SK-N-SH treated with all-trans-retinoic acid at 6 μM for 48 hours (cell line): Measurements from ENCODE around the gene POLD1.

Source experiments
- ATAC-seq: fragments of 200-7000 bp; cut with Tn5 transposase; 3 replicates; pipeline ENCODE4 v1.9.1; 2020; ENCODE audit warnings: mild to moderate bottlenecking, moderate library complexity
- ARNTL ChIP-seq: fragments of 450-650 bp; formaldehyde crosslinking; IDR thresholded peaks from 2 replicates; pipeline ENCODE4 v1.5.0; 2020; ENCODE audit warnings: low read depth, mild to moderate bottlenecking, moderate library complexity, borderline replicate concordance
- BACH2 ChIP-seq: fragments of 250-450 bp; sonication (Bioruptor Pico); IDR thresholded peaks from 2 replicates; pipeline ENCODE4 v1.9.0; 2021; ENCODE audit warnings: mild to moderate bottlenecking, borderline replicate concordance
- CSDC2 ChIP-seq: fragments of 250-450 bp; sonication (Bioruptor Pico); IDR thresholded peaks from 2 replicates; pipeline ENCODE4 v1.5.0; 2020; ENCODE audit warnings: mild to moderate bottlenecking, moderate library complexity
- ESRRG ChIP-seq: fragments of 250-450 bp; sonication (Bioruptor Pico); IDR thresholded peaks from 2 replicates; pipeline ENCODE4 v1.6.1; 2021; ENCODE audit warnings: mild to moderate bottlenecking
- GLIS3 ChIP-seq: fragments of 250-450 bp; sonication (Bioruptor Pico); IDR thresholded peaks from 2 replicates; pipeline ENCODE4 v1.5.0; 2020; ENCODE audit warnings: mild to moderate bottlenecking, moderate library complexity
- ISL1 ChIP-seq: fragments of 250-450 bp; sonication (Bioruptor Pico); IDR thresholded peaks from 2 replicates; pipeline ENCODE4 v2.1.2; 2022; ENCODE audit warnings: mild to moderate bottlenecking, moderate library complexity
- OSR1 ChIP-seq: fragments of 250-450 bp; sonication (Bioruptor Pico); IDR thresholded peaks from 2 replicates; pipeline ENCODE4 v1.8.0; 2022; ENCODE audit warnings: moderate library complexity, mild to moderate bottlenecking, inconsistent platforms
- PPARA ChIP-seq: fragments of 250-450 bp; sonication (Bioruptor Pico); IDR thresholded peaks from 2 replicates; pipeline ENCODE4 v1.5.0; 2020; ENCODE audit warnings: mild to moderate bottlenecking, borderline replicate concordance
- RARB ChIP-seq: fragments of 250-450 bp; sonication (Bioruptor Pico); IDR thresholded peaks from 2 replicates; pipeline ENCODE4 v1.8.0; 2021; ENCODE audit warnings: mild to moderate bottlenecking, moderate library complexity
- SNAI2 ChIP-seq: fragments of 250-450 bp; sonication (Bioruptor Pico); IDR thresholded peaks from 2 replicates; pipeline ENCODE4 v1.5.0; 2020; ENCODE audit warnings: mild to moderate bottlenecking, moderate library complexity
- TCF4 ChIP-seq: fragments of 250-450 bp; sonication (Bioruptor Pico); IDR thresholded peaks from 2 replicates; pipeline ENCODE4 v1.8.0; 2021; ENCODE audit warnings: mild to moderate bottlenecking, moderate library complexity, borderline replicate concordance
- TOX ChIP-seq: fragments of 250-450 bp; sonication (Bioruptor Pico); IDR thresholded peaks from 2 replicates; pipeline ENCODE4 v1.8.0; 2021; ENCODE audit warnings: mild to moderate bottlenecking, moderate library complexity, borderline replicate concordance
- ZC3H10 ChIP-seq: fragments of 250-450 bp; sonication (Bioruptor Pico); IDR thresholded peaks from 2 replicates; pipeline ENCODE4 v1.5.1; 2021; ENCODE audit warnings: mild to moderate bottlenecking, moderate library complexity
- ZFP3 ChIP-seq: fragments of 250-450 bp; sonication (Bioruptor Pico); IDR thresholded peaks from 2 replicates; pipeline ENCODE4 v1.5.0; 2020; ENCODE audit warnings: mild to moderate bottlenecking, moderate library complexity
- ZFP30 ChIP-seq: fragments of 450-650 bp; formaldehyde crosslinking; IDR thresholded peaks from 2 replicates; pipeline ENCODE4 v1.5.0; 2022; ENCODE audit warnings: mild to moderate bottlenecking, moderate library complexity
- ZNF565 ChIP-seq: fragments of 450-650 bp; formaldehyde crosslinking; conservative IDR thresholded peaks from 2 replicates; pipeline ENCODE4 v1.5.0; 2020; ENCODE audit warnings: low read depth, mild to moderate bottlenecking, moderate library complexity
- ZNF70 ChIP-seq: fragments of 450-650 bp; formaldehyde crosslinking; IDR thresholded peaks from 2 replicates; pipeline ENCODE4 v1.5.0; 2020; ENCODE audit warnings: mild to moderate bottlenecking, moderate library complexity
- TF ChIP-seq, protein P1 (sequence below): fragments of 250-450 bp; sonication (Bioruptor Pico); IDR thresholded peaks from 2 replicates; pipeline ENCODE4 v1.5.0; 2020; ENCODE audit warnings: mild to moderate bottlenecking, moderate library complexity
- TF ChIP-seq, protein P2 (sequence below): fragments of 250-450 bp; sonication (Bioruptor Pico); IDR thresholded peaks from 2 replicates; pipeline ENCODE4 v1.8.0; 2021; ENCODE audit warnings: low read depth, mild to moderate bottlenecking, moderate library complexity, borderline replicate concordance
- TF ChIP-seq, protein P3 (sequence below): fragments of 250-450 bp; sonication (Bioruptor Pico); IDR thresholded peaks from 2 replicates; pipeline ENCODE4 v1.5.1; 2020; ENCODE audit warnings: low read depth, mild to moderate bottlenecking, moderate library complexity

POLD1 gene

DNA sequence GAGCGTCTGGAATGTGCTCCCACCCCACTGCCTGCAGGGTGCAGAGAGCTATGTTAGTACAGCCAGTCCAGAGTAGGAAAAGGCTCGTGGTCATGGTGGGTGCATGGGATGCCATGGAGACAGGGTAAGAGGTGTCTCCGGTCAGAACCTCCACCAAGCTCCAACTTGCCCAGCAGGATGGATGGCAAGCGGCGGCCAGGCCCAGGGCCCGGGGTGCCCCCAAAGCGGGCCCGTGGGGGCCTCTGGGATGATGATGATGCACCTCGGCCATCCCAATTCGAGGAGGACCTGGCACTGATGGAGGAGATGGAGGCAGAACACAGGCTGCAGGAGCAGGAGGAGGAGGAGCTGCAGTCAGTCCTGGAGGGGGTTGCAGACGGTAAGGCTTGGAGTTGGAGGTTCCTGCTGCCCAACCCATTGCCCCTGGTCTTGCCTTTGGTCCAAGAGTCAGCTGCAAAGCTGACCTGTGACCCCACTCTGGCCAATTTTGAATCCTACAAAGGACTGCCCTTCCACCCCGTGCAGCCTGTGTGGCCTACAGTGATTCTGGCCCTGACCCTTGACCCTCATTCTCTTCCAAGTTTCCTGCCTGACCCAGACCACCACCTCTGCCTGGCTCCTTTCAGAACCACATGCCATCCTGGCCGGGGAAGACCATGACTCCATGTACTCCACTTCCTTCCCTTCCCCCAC is 14.7 kb downstream of the POLD1 start:
- no peak for ATAC-seq
- TF ChIP-seq RARB (CRISPR knock-in tag) (no peak), ZNF70 (no peak), ISL1 (CRISPR knock-in tag) (no peak), OSR1 (no peak), BACH2 (CRISPR knock-in tag) (no peak), TOX (no peak), PPARA (CRISPR knock-in tag) (no peak), ZC3H10 (no peak), SNAI2 (CRISPR knock-in tag) (no peak), CSDC2 (CRISPR knock-in tag) (no peak), GLIS3 (CRISPR knock-in tag) (no peak), ZFP3 (CRISPR knock-in tag) (no peak), ZNF565 (no peak), TCF4 (no peak), ZFP30 (CRISPR knock-in tag) (no peak)
- TF ChIP-seq, protein P1, sequence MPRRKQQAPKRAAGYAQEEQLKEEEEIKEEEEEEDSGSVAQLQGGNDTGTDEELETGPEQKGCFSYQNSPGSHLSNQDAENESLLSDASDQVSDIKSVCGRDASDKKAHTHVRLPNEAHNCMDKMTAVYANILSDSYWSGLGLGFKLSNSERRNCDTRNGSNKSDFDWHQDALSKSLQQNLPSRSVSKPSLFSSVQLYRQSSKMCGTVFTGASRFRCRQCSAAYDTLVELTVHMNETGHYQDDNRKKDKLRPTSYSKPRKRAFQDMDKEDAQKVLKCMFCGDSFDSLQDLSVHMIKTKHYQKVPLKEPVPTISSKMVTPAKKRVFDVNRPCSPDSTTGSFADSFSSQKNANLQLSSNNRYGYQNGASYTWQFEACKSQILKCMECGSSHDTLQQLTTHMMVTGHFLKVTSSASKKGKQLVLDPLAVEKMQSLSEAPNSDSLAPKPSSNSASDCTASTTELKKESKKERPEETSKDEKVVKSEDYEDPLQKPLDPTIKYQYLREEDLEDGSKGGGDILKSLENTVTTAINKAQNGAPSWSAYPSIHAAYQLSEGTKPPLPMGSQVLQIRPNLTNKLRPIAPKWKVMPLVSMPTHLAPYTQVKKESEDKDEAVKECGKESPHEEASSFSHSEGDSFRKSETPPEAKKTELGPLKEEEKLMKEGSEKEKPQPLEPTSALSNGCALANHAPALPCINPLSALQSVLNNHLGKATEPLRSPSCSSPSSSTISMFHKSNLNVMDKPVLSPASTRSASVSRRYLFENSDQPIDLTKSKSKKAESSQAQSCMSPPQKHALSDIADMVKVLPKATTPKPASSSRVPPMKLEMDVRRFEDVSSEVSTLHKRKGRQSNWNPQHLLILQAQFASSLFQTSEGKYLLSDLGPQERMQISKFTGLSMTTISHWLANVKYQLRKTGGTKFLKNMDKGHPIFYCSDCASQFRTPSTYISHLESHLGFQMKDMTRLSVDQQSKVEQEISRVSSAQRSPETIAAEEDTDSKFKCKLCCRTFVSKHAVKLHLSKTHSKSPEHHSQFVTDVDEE (CRISPR knock-in tag) = no peak
- TF ChIP-seq, protein P2, sequence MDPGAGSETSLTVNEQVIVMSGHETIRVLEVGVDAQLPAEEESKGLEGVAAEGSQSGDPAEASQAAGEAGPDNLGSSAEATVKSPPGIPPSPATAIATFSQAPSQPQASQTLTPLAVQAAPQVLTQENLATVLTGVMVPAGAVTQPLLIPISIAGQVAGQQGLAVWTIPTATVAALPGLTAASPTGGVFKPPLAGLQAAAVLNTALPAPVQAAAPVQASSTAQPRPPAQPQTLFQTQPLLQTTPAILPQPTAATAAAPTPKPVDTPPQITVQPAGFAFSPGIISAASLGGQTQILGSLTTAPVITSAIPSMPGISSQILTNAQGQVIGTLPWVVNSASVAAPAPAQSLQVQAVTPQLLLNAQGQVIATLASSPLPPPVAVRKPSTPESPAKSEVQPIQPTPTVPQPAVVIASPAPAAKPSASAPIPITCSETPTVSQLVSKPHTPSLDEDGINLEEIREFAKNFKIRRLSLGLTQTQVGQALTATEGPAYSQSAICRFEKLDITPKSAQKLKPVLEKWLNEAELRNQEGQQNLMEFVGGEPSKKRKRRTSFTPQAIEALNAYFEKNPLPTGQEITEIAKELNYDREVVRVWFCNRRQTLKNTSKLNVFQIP (CRISPR knock-in tag) = no peak
- TF ChIP-seq, protein P3, sequence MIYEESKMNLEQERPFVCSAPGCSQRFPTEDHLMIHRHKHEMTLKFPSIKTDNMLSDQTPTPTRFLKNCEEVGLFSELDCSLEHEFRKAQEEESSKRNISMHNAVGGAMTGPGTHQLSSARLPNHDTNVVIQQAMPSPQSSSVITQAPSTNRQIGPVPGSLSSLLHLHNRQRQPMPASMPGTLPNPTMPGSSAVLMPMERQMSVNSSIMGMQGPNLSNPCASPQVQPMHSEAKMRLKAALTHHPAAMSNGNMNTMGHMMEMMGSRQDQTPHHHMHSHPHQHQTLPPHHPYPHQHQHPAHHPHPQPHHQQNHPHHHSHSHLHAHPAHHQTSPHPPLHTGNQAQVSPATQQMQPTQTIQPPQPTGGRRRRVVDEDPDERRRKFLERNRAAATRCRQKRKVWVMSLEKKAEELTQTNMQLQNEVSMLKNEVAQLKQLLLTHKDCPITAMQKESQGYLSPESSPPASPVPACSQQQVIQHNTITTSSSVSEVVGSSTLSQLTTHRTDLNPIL (CRISPR knock-in tag) = no peak

DNA sequence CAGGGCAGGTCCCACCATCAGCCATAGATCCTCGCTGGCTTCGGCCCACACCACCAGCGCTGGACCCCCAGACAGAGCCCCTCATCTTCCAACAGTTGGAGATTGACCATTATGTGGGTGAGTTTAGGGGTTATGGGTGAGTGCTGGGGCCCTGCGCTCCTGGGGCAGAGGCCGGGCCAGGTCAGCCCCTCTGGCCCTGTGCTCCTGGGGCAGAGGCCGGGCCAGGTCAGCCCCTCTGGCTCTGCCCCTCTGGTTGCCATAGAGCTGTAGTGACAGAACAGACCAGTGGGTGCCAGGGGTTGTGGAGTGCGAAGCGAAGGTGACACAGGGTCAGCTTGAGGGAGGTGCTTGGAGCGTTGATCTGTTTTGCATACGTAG is 15.2 kb downstream of the POLD1 start:
- TF ChIP-seq, protein P2 (CRISPR knock-in tag) = no peak
- no peak for TF ChIP-seq ARNTL
- TF ChIP-seq OSR1 = no peak
- no peak for TF ChIP-seq PPARA (CRISPR knock-in tag)
- no peak for TF ChIP-seq TOX
- TF ChIP-seq, protein P3 (CRISPR knock-in tag) = no peak
- no peak for TF ChIP-seq RARB (CRISPR knock-in tag)
- no peak for TF ChIP-seq ESRRG
- TF ChIP-seq, protein P1 (CRISPR knock-in tag) = no peak
- no peak for TF ChIP-seq GLIS3 (CRISPR knock-in tag)
- TF ChIP-seq BACH2 (CRISPR knock-in tag) = no peak
- TF ChIP-seq SNAI2 (CRISPR knock-in tag) = no peak

More for the DNA sequence above, 15.2 kb downstream of the POLD1 start:
- ATAC-seq = no peak
